HepG2 (cell line): ENCODE results near the gene GABRG3. TPM values are rescaled to one million over a fixed set of nuclear protein-coding genes. Genes with fewer than 3 reads are reported as not detected.

Experiments used
- ATAC-seq: fragments of 200-7000 bp; cut with Tn5 transposase; 3 replicates; pipeline ENCODE4 v1.9.1; 2020; ENCODE audit warnings: mild to moderate bottlenecking, moderate library complexity
- BruUV-seq: library from RNA; stranded (reverse); fragments of 400-500 nt; replicated peaks from 2 replicates; lab custom pipeline; 2021; lab: Mats Ljungman, UMichigan
- CTCF ChIA-PET: fragments of 300-600 bp; formaldehyde crosslinking; extraction: SDS; loops from one replicate; lab custom pipeline; 2021; ENCODE audit warnings: low total read pairs, inconsistent platforms, low intra/inter-chr PET ratio; lab: Yijun Ruan, JAX
- POLR2A ChIA-PET: fragments of 350-600 bp; sonication (Branson Sonifier 250); formaldehyde crosslinking; loops from one replicate; lab custom pipeline; 2020; ENCODE audit warnings: antibody characterized with exemption, inconsistent platforms; lab: Yijun Ruan, JAX
- DNase-seq: peaks from one replicate; pipeline ENCODE4 v3.0.0-alpha.2; 2015; ENCODE audit warnings: low spot score
- FAIRE-seq: peaks from 3 replicates; lab custom pipeline; 2011; peaks lifted over from hg19 to GRCh38; lab: Jason Lieb, UNC
- H2AFZ ChIP-seq: one replicate; pipeline ENCODE4 v1.6.1; 2011; ENCODE audit warnings: low read length, inconsistent platforms
- H3K27ac ChIP-seq: fragments of 300-600 bp; 3 replicates; pipeline ENCODE4 v1.8.0; 2011; ENCODE audit warnings: mixed run types, mild to moderate bottlenecking, mixed read lengths, low read length, inconsistent platforms; ENCODE audit not compliant: insufficient read depth; ENCODE audit errors: extremely low read length
- H3K27me3 ChIP-seq, 2 experiments: fragments of 200-600 bp in 1 of 2; 2 replicates in 1 of 2; 3 replicates in 1 of 2; pipeline versions ENCODE4 v1.6.0 to v1.8.0; 2011; ENCODE audit warnings: low read length in 2 of 2, mild to moderate bottlenecking in 2 of 2, moderate library complexity in 2 of 2, inconsistent platforms in 1 of 2; ENCODE audit not compliant: insufficient read depth in 2 of 2, control insufficient read depth in 1 of 2
- H3K36me3 ChIP-seq, 2 experiments: fragments of 200-600 bp in 1 of 2; replicated peaks in 1 of 2; 2 replicates in 1 of 2; 3 replicates in 1 of 2; pipeline versions ENCODE4 v1.5.1 to v1.8.0; 2011; ENCODE audit warnings: low read length in 2 of 2, inconsistent platforms in 1 of 2; ENCODE audit not compliant: insufficient read depth in 2 of 2, control insufficient read depth in 1 of 2
- H3K4me1 ChIP-seq: 2 replicates; pipeline ENCODE4 v1.5.1; 2012; ENCODE audit warnings: low read length, inconsistent platforms; ENCODE audit not compliant: insufficient read depth
- H3K4me2 ChIP-seq: 2 replicates; pipeline ENCODE4 v1.6.0; 2011; ENCODE audit warnings: low read depth, low read length, inconsistent platforms
- H3K4me3 ChIP-seq, 3 experiments: fragments of 200-600 bp in 1 of 3; sonication (generic), shearing (Covaris generic) in 1 of 3; replicated peaks in 1 of 3; 2 replicates each; pipeline ENCODE4 v1.5.1; 2011 to 2016; ENCODE audit warnings: low read length in 3 of 3, inconsistent platforms in 2 of 3, low read depth in 2 of 3, mild to moderate bottlenecking in 2 of 3, control low read depth in 1 of 3, mixed read lengths in 1 of 3; ENCODE audit not compliant: insufficient read depth in 1 of 3
- H3K79me2 ChIP-seq: one replicate; pipeline ENCODE4 v1.6.1; 2011; ENCODE audit warnings: low read length, inconsistent platforms; ENCODE audit not compliant: insufficient read depth
- H3K9ac ChIP-seq: 2 replicates; pipeline ENCODE4 v1.6.0; 2011; ENCODE audit warnings: mild to moderate bottlenecking, low read depth, low read length, inconsistent platforms; ENCODE audit not compliant: insufficient read depth
- H3K9me3 ChIP-seq: 2 replicates; pipeline ENCODE4 v1.5.1; 2012; ENCODE audit warnings: mild to moderate bottlenecking, low read length
- H4K20me1 ChIP-seq: 2 replicates; pipeline ENCODE4 v1.6.0; 2011; ENCODE audit warnings: inconsistent platforms, mild to moderate bottlenecking, low read length, moderate library complexity; ENCODE audit not compliant: insufficient read depth
- ATF3 ChIP-seq: sonication (generic); formaldehyde crosslinking; IDR thresholded peaks from 2 replicates; pipeline ENCODE4 v1.4.0; 2020; ENCODE audit warnings: missing genetic modification reagents
- CAMTA2 ChIP-seq: sonication (generic); formaldehyde crosslinking; IDR thresholded peaks from 2 replicates; pipeline ENCODE4 v1.4.0; 2020; ENCODE audit warnings: mild to moderate bottlenecking, missing genetic modification reagents, borderline replicate concordance
- CERS6 ChIP-seq: sonication (generic); formaldehyde crosslinking; IDR thresholded peaks from 2 replicates; pipeline ENCODE4 v1.5.0; 2020; ENCODE audit warnings: missing genetic modification reagents
- CHD2 ChIP-seq: IDR thresholded peaks from 2 replicates; pipeline ENCODE4 v1.6.1; 2011; ENCODE audit warnings: low read depth, low read length, improper control_type of control experiment
- FOXO1 ChIP-seq: sonication (generic); formaldehyde crosslinking; IDR thresholded peaks from 2 replicates; pipeline ENCODE4 v1.4.0; 2020; ENCODE audit warnings: missing genetic modification reagents
- IRF2 ChIP-seq: IDR thresholded peaks from 2 replicates; pipeline ENCODE4 v1.6.1; 2018; ENCODE audit warnings: missing genetic modification reagents, missing compliant biosample characterization
- JUNB ChIP-seq: sonication (generic); formaldehyde crosslinking; IDR thresholded peaks from 2 replicates; pipeline ENCODE4 v1.8.0; 2022; ENCODE audit warnings: missing genetic modification reagents, mild to moderate bottlenecking, borderline replicate concordance
- ONECUT2 ChIP-seq: sonication (generic); formaldehyde crosslinking; IDR thresholded peaks from 2 replicates; pipeline ENCODE4 v1.4.0; 2020; ENCODE audit warnings: missing genetic modification reagents
- PBX2 ChIP-seq: IDR thresholded peaks from 2 replicates; pipeline ENCODE4 v1.6.1; 2016; ENCODE audit warnings: control low read depth
- PPARG ChIP-seq: conservative IDR thresholded peaks from 2 replicates; pipeline ENCODE4 v1.6.1; 2016; ENCODE audit warnings: missing biosample characterization, missing genetic modification reagents
- SKIL ChIP-seq: sonication (generic); formaldehyde crosslinking; IDR thresholded peaks from 2 replicates; pipeline ENCODE4 v1.8.0; 2022; ENCODE audit warnings: missing genetic modification reagents, mild to moderate bottlenecking, moderate library complexity, borderline replicate concordance
- TCF7 ChIP-seq: sonication (generic); IDR thresholded peaks from 2 replicates; pipeline ENCODE4 v1.6.1; 2016; ENCODE audit warnings: antibody characterized with exemption, low read depth
- YEATS2 ChIP-seq: sonication (generic); formaldehyde crosslinking; IDR thresholded peaks from 2 replicates; pipeline ENCODE4 v1.4.0; 2020; ENCODE audit warnings: missing genetic modification reagents, borderline replicate concordance
- ZMAT5 ChIP-seq: sonication (generic); formaldehyde crosslinking; IDR thresholded peaks from 2 replicates; pipeline ENCODE4 v1.5.0; 2020; ENCODE audit warnings: mild to moderate bottlenecking, low read depth, missing genetic modification reagents, borderline replicate concordance
- ZMYM2 ChIP-seq: sonication (generic); formaldehyde crosslinking; IDR thresholded peaks from 2 replicates; pipeline ENCODE4 v1.8.0; 2022; ENCODE audit warnings: mild to moderate bottlenecking, missing genetic modification reagents
- ZNF34 ChIP-seq: sonication (generic); formaldehyde crosslinking; IDR thresholded peaks from 2 replicates; pipeline ENCODE4 v1.4.0; 2020; ENCODE audit warnings: mild to moderate bottlenecking, missing genetic modification reagents, borderline replicate concordance
- ZNF512 ChIP-seq: sonication (generic); formaldehyde crosslinking; IDR thresholded peaks from 2 replicates; pipeline ENCODE4 v1.4.0; 2020; ENCODE audit warnings: mild to moderate bottlenecking, missing genetic modification reagents
- ZNF605 ChIP-seq: sonication (generic); formaldehyde crosslinking; IDR thresholded peaks from 2 replicates; pipeline ENCODE4 v1.8.0; 2022; ENCODE audit warnings: mild to moderate bottlenecking, missing genetic modification reagents
- ZNF776 ChIP-seq: sonication (generic); formaldehyde crosslinking; IDR thresholded peaks from 2 replicates; pipeline ENCODE4 v1.4.0; 2020; ENCODE audit warnings: mild to moderate bottlenecking, missing genetic modification reagents
- ZSCAN9 ChIP-seq: IDR thresholded peaks from 2 replicates; pipeline ENCODE4 v1.6.1; 2016; ENCODE audit warnings: borderline replicate concordance
- WGBS: methylation state at CpG from one replicate; pipeline ENCODE4 v1.1.6; 2017; ENCODE audit warnings: low lambda C conversion rate; 5-methylcytosine and 5-hydroxymethylcytosine counted together
- in situ Hi-C: cut with HindIII; loops from 2 replicates; pipeline ENCODE4 v1.10.0; 2017; ENCODE audit warnings: low pct_unique_long_range_greater_than_20kb; ENCODE audit not compliant: extremely low pct_ligation_motif_present
- intact Hi-C: fragments of 100-400 bp; cut with micrococcal nuclease; formaldehyde crosslinking; loops from one replicate; pipeline ENCODE4 v1.10.0; 2022; ENCODE audit not compliant: unreplicated experiment
- polyA plus RNA-seq, 8 experiments: library from polyadenylated mRNA; depleted of rRNA in 3 of 8; stranded (reverse) in 7 of 8; unstranded in 1 of 8; fragments of >200 nt; fragmentation: Illumina TruSeq in 4 of 8; extraction: Trizol in 4 of 8; gene quantifications; 2 replicates each; pipeline versions ENCODE4 v1.2.1 to v1.2.3, GENCODE V29; 2011 to 2016; ENCODE audit warnings: low read depth in 4 of 8, missing spikeins in 1 of 8, mixed read lengths in 1 of 8; ENCODE audit not compliant: insufficient read depth in 1 of 8
- total RNA-seq, 5 experiments: library from RNA; depleted of rRNA; stranded (reverse); fragments of >200 nt; fragmentation: Illumina TruSeq; extraction: Trizol; gene quantifications; 2 replicates each; pipeline ENCODE4 v1.2.3, GENCODE V29; 2016; ENCODE audit warnings: low read depth in 1 of 5

GABRG3 gene
- total and polyA plus RNA-seq, 2 of the 13 experiments (the other 11 are each of a cell fraction or from before 2014, with no cell fraction given) = not detected

- Histone ChIP-seq H4K20me1 (no peaks in the 10 kb centered on the region), H3K9ac (no peak overlapping the region), H3K79me2 (no peaks in the 10 kb centered on the region), H3K27me3 (peaks cover 0 to 9% of the 10 kb centered on the region in 2 experiments; a peak in 2 of 5 replicates), H3K27ac (no peak overlapping the region), H3K36me3 (no peaks in the 10 kb centered on the region), H3K4me1 (no peaks in the 10 kb centered on the region), H3K4me3 (no peak overlapping the region), H3K4me2 (no peak overlapping the region), H2AFZ (no peak overlapping the region), H3K9me3 (no peaks in the 10 kb centered on the region)
- WGBS = 2% methylated on average over 5 of the region's 5 CpGs
- no peak for DNase-seq
- ChIA-PET POLR2A (no interaction called here), CTCF (no interaction called here)
- in situ Hi-C loops (no loop called here), intact Hi-C loops (no loop called here)
- TF ChIP-seq ZNF34 (no peak), CERS6 (CRISPR knock-in tag) (no peak), CAMTA2 (CRISPR knock-in tag) (no peak), ZSCAN9 (CRISPR knock-in tag) (no peak), ZMYM2 (CRISPR knock-in tag) (no peak), YEATS2 (CRISPR knock-in tag) (no peak), TCF7 (no peak), ZNF605 (CRISPR knock-in tag) (no peak), ATF3 (CRISPR knock-in tag) (no peak), ZMAT5 (CRISPR knock-in tag) (no peak), PBX2 (CRISPR knock-in tag) (no peak), PPARG (CRISPR knock-in tag) (no peak), SKIL (CRISPR knock-in tag) (no peak), IRF2 (CRISPR knock-in tag) (no peak), FOXO1 (CRISPR knock-in tag) (no peak), CHD2 (no peak), ZNF776 (no peak), JUNB (CRISPR knock-in tag) (no peak), ZNF512 (no peak), ONECUT2 (CRISPR knock-in tag) (no peak)
- BruUV-seq = no TSS peak
- ATAC-seq = no peak
- FAIRE-seq = no peak
Observed at GRCh38 chr15:26941489-26941888, 29.5 kb upstream of the GABRG3 start.
